ENCODE measurements around the gene CADPS.

DNA sequence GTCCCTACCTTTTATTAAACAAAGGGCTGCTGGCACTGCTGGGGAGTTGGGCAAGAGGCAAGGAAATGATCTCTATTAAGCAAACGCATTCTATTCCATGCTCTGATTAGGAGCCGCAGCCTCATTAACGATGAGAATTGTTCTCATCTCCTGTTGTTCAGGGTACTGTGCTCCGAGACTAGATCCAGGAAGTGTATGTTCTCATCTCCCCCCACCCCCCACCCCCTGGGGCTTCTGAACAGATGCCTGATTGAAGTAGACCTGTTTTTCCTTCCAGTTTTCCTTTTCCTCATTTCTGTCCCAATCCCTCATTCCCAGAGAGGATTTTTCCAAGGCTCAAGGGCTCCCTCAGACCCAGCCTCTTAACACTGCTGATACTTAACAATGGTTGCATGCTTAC, 420.3 kb downstream of the CADPS start:
- TF ChIP-seq TAF1 (IDR thresholded peaks at IDR 0.05; ENCODE audit: borderline replicate concordance, insufficient read depth, low read length) (no peak), POLR2AphosphoS5 (IDR thresholded peaks at IDR 0.05; ENCODE audit: low read depth, low read length) (no peak), SIN3A (IDR thresholded peaks at IDR 0.05; ENCODE audit: borderline replicate concordance, insufficient read depth, low read length) (no peak), FOXP2 (optimal IDR thresholded peaks at IDR 0.05; ENCODE audit: borderline replicate concordance, extremely low read depth, extremely low read length, insufficient read depth) (no peak)

All from PFSK-1 (cell line).